IMR-90 (cell line): Measurements from ENCODE around the gene GRIK3. TPM values are rescaled to one million over a fixed set of nuclear protein-coding genes. Genes with fewer than 3 reads are reported as not detected.

Experiments
- ATAC-seq: fragments of 200-7000 bp; cut with Tn5 transposase; 2 replicates; pipeline ENCODE4 v1.9.1; 2020; ENCODE audit warnings: low read depth, mild to moderate bottlenecking, moderate library complexity
- BruUV-seq: library from RNA; stranded (reverse); fragments of 400-500 nt; replicated peaks from 2 replicates; lab custom pipeline; 2021; lab: Mats Ljungman, UMichigan
- CTCF ChIA-PET: fragments of 300-600 bp; formaldehyde crosslinking; extraction: SDS; loops from one replicate; lab custom pipeline; 2021; ENCODE audit warnings: antibody characterized with exemption; lab: Yijun Ruan, JAX
- POLR2A ChIA-PET: fragments of 300-600 bp; sonication (Branson Sonifier 250); formaldehyde crosslinking; loops from one replicate; lab custom pipeline; 2022; ENCODE audit warnings: antibody characterized with exemption; ENCODE audit not compliant: unreplicated experiment; lab: Charles Lee
- DNase-seq: peaks from one replicate; pipeline ENCODE4 v3.0.0; 2013
- H2AFZ ChIP-seq: replicated peaks from 2 replicates; pipeline ENCODE3; 2013; ENCODE audit warnings: low read length, mild to moderate bottlenecking; ENCODE audit not compliant: poor library complexity
- H2AK5ac ChIP-seq: 2 replicates; pipeline ENCODE4 v1.6.1; 2013; ENCODE audit warnings: low read depth, low read length, inconsistent platforms
- H2AK9ac ChIP-seq: replicated peaks from 2 replicates; pipeline ENCODE3; 2013; ENCODE audit warnings: mild to moderate bottlenecking, low read depth, low read length, moderate library complexity; ENCODE audit not compliant: poor library complexity
- H2BK120ac ChIP-seq: 2 replicates; pipeline ENCODE4 v1.6.1; 2013; ENCODE audit warnings: low read depth, low read length, inconsistent platforms
- H2BK15ac ChIP-seq: 3 replicates; pipeline ENCODE4 v1.6.1; 2013; ENCODE audit warnings: low read depth, low read length, inconsistent platforms
- H2BK20ac ChIP-seq: 2 replicates; pipeline ENCODE4 v1.6.1; 2013; ENCODE audit warnings: low read depth, mild to moderate bottlenecking, inconsistent platforms, low read length, moderate library complexity
- H2BK5ac ChIP-seq: 2 replicates; pipeline ENCODE4 v1.6.1; 2013; ENCODE audit warnings: mild to moderate bottlenecking, low read depth, low read length, inconsistent platforms; ENCODE audit not compliant: poor library complexity, severe bottlenecking
- H3K14ac ChIP-seq: replicated peaks from 2 replicates; pipeline ENCODE4 v1.6.1; 2013; ENCODE audit warnings: low read depth, low read length, inconsistent platforms
- H3K18ac ChIP-seq: 2 replicates; pipeline ENCODE4 v1.6.1; 2013; ENCODE audit warnings: low read depth, low read length, control low read depth
- H3K23ac ChIP-seq: 2 replicates; pipeline ENCODE4 v1.6.1; 2013; ENCODE audit warnings: low read depth, low read length, inconsistent platforms
- H3K27ac ChIP-seq: 2 replicates; pipeline ENCODE4 v1.5.1; 2013; ENCODE audit warnings: mild to moderate bottlenecking, control low read depth, low read length; ENCODE audit not compliant: insufficient read depth
- H3K27me3 ChIP-seq: 2 replicates; pipeline ENCODE4 v1.6.1; 2013; ENCODE audit warnings: low read length; ENCODE audit not compliant: control insufficient read depth, insufficient read depth
- H3K36me3 ChIP-seq: 2 replicates; pipeline ENCODE4 v1.6.1; 2013; ENCODE audit warnings: low read length, mixed read lengths; ENCODE audit not compliant: control insufficient read depth, insufficient read depth
- H3K4ac ChIP-seq: 2 replicates; pipeline ENCODE4 v1.6.1; 2013; ENCODE audit warnings: low read depth, low read length, inconsistent platforms
- H3K4me1 ChIP-seq: 2 replicates; pipeline ENCODE4 v1.6.1; 2013; ENCODE audit warnings: low read length, mixed read lengths; ENCODE audit not compliant: control insufficient read depth, insufficient read depth
- H3K4me2 ChIP-seq: 2 replicates; pipeline ENCODE4 v1.6.1; 2013; ENCODE audit warnings: low read depth, mild to moderate bottlenecking, control low read depth, low read length, moderate library complexity
- H3K4me3 ChIP-seq: 2 replicates; pipeline ENCODE4 v1.5.1; 2013; ENCODE audit warnings: low read depth, mild to moderate bottlenecking, control low read depth, low read length, moderate library complexity; ENCODE audit not compliant: insufficient read depth
- H3K56ac ChIP-seq: 2 replicates; pipeline ENCODE4 v1.6.1; 2013; ENCODE audit warnings: low read length, inconsistent platforms; ENCODE audit not compliant: insufficient read depth; ENCODE audit errors: extremely low read depth
- H3K79me1 ChIP-seq, 2 experiments: 2 replicates each; pipeline ENCODE4 v1.6.1; 2013; ENCODE audit warnings: low read length in 2 of 2, inconsistent platforms in 1 of 2, low read depth in 1 of 2
- H3K9ac ChIP-seq: 2 replicates; pipeline ENCODE4 v1.6.1; 2013; ENCODE audit warnings: low read depth, low read length, control low read depth
- H3K9me1 ChIP-seq: 2 replicates; pipeline ENCODE4 v1.6.1; 2013; ENCODE audit warnings: low read length, inconsistent platforms; ENCODE audit not compliant: insufficient read depth
- H3K9me3 ChIP-seq: 2 replicates; pipeline ENCODE4 v1.6.1; 2013; ENCODE audit warnings: low read length; ENCODE audit not compliant: control insufficient read depth, insufficient read depth
- H4K20me1 ChIP-seq: 2 replicates; pipeline ENCODE4 v1.6.1; 2013; ENCODE audit warnings: low read length, inconsistent platforms; ENCODE audit not compliant: insufficient read depth
- H4K5ac ChIP-seq: 2 replicates; pipeline ENCODE4 v1.6.1; 2013; ENCODE audit warnings: mild to moderate bottlenecking, low read depth, low read length, control low read depth
- H4K8ac ChIP-seq, 2 experiments: 2 replicates each; pipeline ENCODE4 v1.6.1; 2013; ENCODE audit warnings: low read depth in 2 of 2, low read length in 2 of 2, control low read depth in 1 of 2, inconsistent platforms in 1 of 2
- H4K91ac ChIP-seq: 2 replicates; pipeline ENCODE4 v1.6.1; 2013; ENCODE audit warnings: low read depth, low read length, inconsistent platforms; ENCODE audit not compliant: insufficient read depth
- CEBPB ChIP-seq: IDR thresholded peaks from 2 replicates; pipeline ENCODE4 v1.6.1; 2012; ENCODE audit warnings: low read depth, low read length, improper control_type of control experiment
- FOS ChIP-seq: fragments of 150-350 bp; IDR thresholded peaks from 2 replicates; pipeline ENCODE4 v1.6.1; 2016; ENCODE audit warnings: low read depth, low read length
- MAFK ChIP-seq: IDR thresholded peaks from 2 replicates; pipeline ENCODE4 v1.6.1; 2012; ENCODE audit warnings: low read depth, low read length, improper control_type of control experiment
- POLR2A ChIP-seq: IDR thresholded peaks from 2 replicates; pipeline ENCODE4 v1.6.1; 2012; ENCODE audit warnings: mild to moderate bottlenecking, low read depth, low read length
- RCOR1 ChIP-seq: IDR thresholded peaks from 2 replicates; pipeline ENCODE4 v1.6.1; 2012; ENCODE audit warnings: mild to moderate bottlenecking, low read length, improper control_type of control experiment; ENCODE audit not compliant: insufficient replicate concordance
- RFX5 ChIP-seq: IDR thresholded peaks from 2 replicates; pipeline ENCODE4 v1.8.0; 2012; ENCODE audit warnings: low read depth, mild to moderate bottlenecking, low read length, moderate library complexity
- SMC3 ChIP-seq: fragments of 150-350 bp; IDR thresholded peaks from 2 replicates; pipeline ENCODE4 v1.6.1; 2016; ENCODE audit warnings: low read depth, mild to moderate bottlenecking, antibody characterized with exemption, low read length, moderate library complexity
- WGBS, 2 experiments: methylation state at CpG; one replicate each; pipeline versions ENCODE4 v1.1.5 to v1.1.7; 2013; ENCODE audit warnings: missing lambda C conversion rate in 2 of 2; ENCODE audit not compliant: insufficient read length in 1 of 2; ENCODE audit errors: extremely low coverage in 2 of 2; 5-methylcytosine and 5-hydroxymethylcytosine counted together
- dilution Hi-C: fragments of 300-500 bp; cut with HindIII; formaldehyde crosslinking; loops from one replicate; pipeline ENCODE4 v1.14.3; 2018; ENCODE audit warnings: low sequenced_read_pairs; ENCODE audit not compliant: unreplicated experiment
- in situ Hi-C: fragments of 300-500 bp; cut with MboI; formaldehyde crosslinking; loops from 3 replicates; pipeline ENCODE4 v1.14.3; 2019; ENCODE audit warnings: low sequenced_read_pairs, inconsistent platforms, mixed read lengths
- intact Hi-C: fragments of 100-400 bp; cut with micrococcal nuclease; formaldehyde crosslinking; loops from 2 replicates; pipeline ENCODE4 v1.10.0; 2022
- polyA plus RNA-seq, 3 experiments: library from polyadenylated mRNA; depleted of rRNA; stranded (reverse); fragments of >200 nt; gene quantifications; 2 replicates each; pipeline ENCODE4 v1.2.3, GENCODE V29; 2012; ENCODE audit warnings: low replicate concordance in 1 of 3
- total RNA-seq: library from RNA; depleted of rRNA; stranded (reverse); fragments of >200 nt; gene quantifications from 2 replicates; pipeline ENCODE4 v1.2.3, GENCODE V29; 2012
- TF ChIP-seq, protein P1 (sequence below): conservative IDR thresholded peaks from 2 replicates; pipeline ENCODE4 v1.5.1; 2012; ENCODE audit warnings: mild to moderate bottlenecking, low read depth, low read length, improper control_type of control experiment
- TF ChIP-seq, protein P2 (sequence below): fragments of 150-350 bp; IDR thresholded peaks from 2 replicates; pipeline ENCODE4 v1.6.1; 2017; ENCODE audit warnings: mild to moderate bottlenecking, antibody characterized with exemption, low read length, low read depth
- TF ChIP-seq, protein P3 (sequence below): fragments of 150-350 bp; IDR thresholded peaks from 2 replicates; pipeline ENCODE4 v1.6.1; 2016; ENCODE audit warnings: low read depth, mild to moderate bottlenecking, low read length, moderate library complexity, borderline replicate concordance

The GRIK3 gene
- total and polyA plus RNA-seq, 2 of the 4 experiments (the other 2 are of a cell fraction) = not detected

- H2AK9ac ChIP-seq = no peak overlapping the region
- no peak overlapping the region for H3K4ac ChIP-seq
- H3K56ac ChIP-seq = no peak overlapping the region
- no peak overlapping the region for H3K27ac ChIP-seq
- no peaks in the 10 kb centered on the region for H3K4me1 ChIP-seq
- no peaks in the 10 kb centered on the region for H3K9me1 ChIP-seq
- peaks cover 12% of the 10 kb centered on the region for H3K27me3 ChIP-seq
- H3K9ac ChIP-seq = no peak overlapping the region
- intact Hi-C loops = no loop called here
- no peak overlapping the region for H3K18ac ChIP-seq
- no peak overlapping the region for H4K8ac ChIP-seq
- no peak overlapping the region for H2BK15ac ChIP-seq
- in situ Hi-C loops = no loop called here
- no peak for TF ChIP-seq FOS
- TF ChIP-seq, protein P1, sequence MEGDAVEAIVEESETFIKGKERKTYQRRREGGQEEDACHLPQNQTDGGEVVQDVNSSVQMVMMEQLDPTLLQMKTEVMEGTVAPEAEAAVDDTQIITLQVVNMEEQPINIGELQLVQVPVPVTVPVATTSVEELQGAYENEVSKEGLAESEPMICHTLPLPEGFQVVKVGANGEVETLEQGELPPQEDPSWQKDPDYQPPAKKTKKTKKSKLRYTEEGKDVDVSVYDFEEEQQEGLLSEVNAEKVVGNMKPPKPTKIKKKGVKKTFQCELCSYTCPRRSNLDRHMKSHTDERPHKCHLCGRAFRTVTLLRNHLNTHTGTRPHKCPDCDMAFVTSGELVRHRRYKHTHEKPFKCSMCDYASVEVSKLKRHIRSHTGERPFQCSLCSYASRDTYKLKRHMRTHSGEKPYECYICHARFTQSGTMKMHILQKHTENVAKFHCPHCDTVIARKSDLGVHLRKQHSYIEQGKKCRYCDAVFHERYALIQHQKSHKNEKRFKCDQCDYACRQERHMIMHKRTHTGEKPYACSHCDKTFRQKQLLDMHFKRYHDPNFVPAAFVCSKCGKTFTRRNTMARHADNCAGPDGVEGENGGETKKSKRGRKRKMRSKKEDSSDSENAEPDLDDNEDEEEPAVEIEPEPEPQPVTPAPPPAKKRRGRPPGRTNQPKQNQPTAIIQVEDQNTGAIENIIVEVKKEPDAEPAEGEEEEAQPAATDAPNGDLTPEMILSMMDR = no peak
- TF ChIP-seq SMC3 = no peak
- no peak for TF ChIP-seq RCOR1
- no peak for TF ChIP-seq RFX5
- TF ChIP-seq MAFK = no peak
- TF ChIP-seq POLR2A = no peak
- no peak for TF ChIP-seq CEBPB
- TF ChIP-seq, protein P2, sequence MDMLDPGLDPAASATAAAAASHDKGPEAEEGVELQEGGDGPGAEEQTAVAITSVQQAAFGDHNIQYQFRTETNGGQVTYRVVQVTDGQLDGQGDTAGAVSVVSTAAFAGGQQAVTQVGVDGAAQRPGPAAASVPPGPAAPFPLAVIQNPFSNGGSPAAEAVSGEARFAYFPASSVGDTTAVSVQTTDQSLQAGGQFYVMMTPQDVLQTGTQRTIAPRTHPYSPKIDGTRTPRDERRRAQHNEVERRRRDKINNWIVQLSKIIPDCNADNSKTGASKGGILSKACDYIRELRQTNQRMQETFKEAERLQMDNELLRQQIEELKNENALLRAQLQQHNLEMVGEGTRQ = no peak
- TF ChIP-seq, protein P3, sequence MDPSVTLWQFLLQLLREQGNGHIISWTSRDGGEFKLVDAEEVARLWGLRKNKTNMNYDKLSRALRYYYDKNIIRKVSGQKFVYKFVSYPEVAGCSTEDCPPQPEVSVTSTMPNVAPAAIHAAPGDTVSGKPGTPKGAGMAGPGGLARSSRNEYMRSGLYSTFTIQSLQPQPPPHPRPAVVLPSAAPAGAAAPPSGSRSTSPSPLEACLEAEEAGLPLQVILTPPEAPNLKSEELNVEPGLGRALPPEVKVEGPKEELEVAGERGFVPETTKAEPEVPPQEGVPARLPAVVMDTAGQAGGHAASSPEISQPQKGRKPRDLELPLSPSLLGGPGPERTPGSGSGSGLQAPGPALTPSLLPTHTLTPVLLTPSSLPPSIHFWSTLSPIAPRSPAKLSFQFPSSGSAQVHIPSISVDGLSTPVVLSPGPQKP = no peak
- no TSS peak for BruUV-seq
- H4K20me1 ChIP-seq = no peaks in the 10 kb centered on the region; the same call in 1 of the 2 replicates
- no peak overlapping the region for H2BK20ac ChIP-seq
- H2BK5ac ChIP-seq = no peak overlapping the region
- POLR2A ChIA-PET = no interaction called here
- H2AK5ac ChIP-seq = no peak overlapping the region
- dilution Hi-C loops = no loop called here
- H3K4me2 ChIP-seq = no peak overlapping the region
- no peak overlapping the region for H4K91ac ChIP-seq
- no peak for DNase-seq
- H2AFZ ChIP-seq = peak overlapping the region; percentile 1
- H3K23ac ChIP-seq = no peak overlapping the region
- no peaks in the 10 kb centered on the region for H3K9me3 ChIP-seq
- ATAC-seq = no peak
- CTCF ChIA-PET = no interaction called here
- H3K36me3 ChIP-seq = no peaks in the 10 kb centered on the region
- no peak overlapping the region for H4K5ac ChIP-seq
- H2BK120ac ChIP-seq = no peak overlapping the region
- H3K79me1 ChIP-seq = no peaks in the 10 kb centered on the region
- no CpG with 5 or more reads among the region's 4 CpGs for WGBS, 2 experiments
- no peak overlapping the region for H3K4me3 ChIP-seq
- no peak overlapping the region for H3K14ac ChIP-seq
Measured at GRCh38 chr1:37040773-37041172, 6.5 kb upstream of the GRIK3 start.
